HUES64 (cell line): Measurements from ENCODE around the gene BANP.

Experiments
- H3K27ac ChIP-seq: 2 replicates; pipeline ENCODE4 v1.7.0; 2013; ENCODE audit warnings: low read depth, low read length, inconsistent platforms
- H3K27me3 ChIP-seq: 2 replicates; pipeline ENCODE4 v1.6.1; 2013; ENCODE audit warnings: mild to moderate bottlenecking, low read length; ENCODE audit not compliant: insufficient read depth
- H3K36me3 ChIP-seq: 2 replicates; pipeline ENCODE4 v1.6.1; 2013; ENCODE audit warnings: mild to moderate bottlenecking, low read length; ENCODE audit not compliant: insufficient read depth
- H3K4me1 ChIP-seq: 2 replicates; pipeline ENCODE4 v1.6.1; 2013; ENCODE audit warnings: mild to moderate bottlenecking, low read length, moderate library complexity; ENCODE audit not compliant: insufficient read depth
- H3K4me3 ChIP-seq: 2 replicates; pipeline ENCODE4 v1.5.1; 2013; ENCODE audit warnings: mild to moderate bottlenecking, low read length, moderate library complexity
- H3K9ac ChIP-seq: 2 replicates; pipeline ENCODE4 v1.6.1; 2013; ENCODE audit warnings: mild to moderate bottlenecking, low read depth, low read length
- H3K9me3 ChIP-seq: 2 replicates; pipeline ENCODE4 v1.6.1; 2013; ENCODE audit warnings: low read depth, low read length; ENCODE audit not compliant: insufficient read depth
- WGBS: fragments of 150-250, 120-280 bp; methylation state at CpG from one replicate; pipeline ENCODE4 v1.1.7; 2013; ENCODE audit warnings: missing lambda C conversion rate; 5-methylcytosine and 5-hydroxymethylcytosine counted together

The BANP gene

DNA sequence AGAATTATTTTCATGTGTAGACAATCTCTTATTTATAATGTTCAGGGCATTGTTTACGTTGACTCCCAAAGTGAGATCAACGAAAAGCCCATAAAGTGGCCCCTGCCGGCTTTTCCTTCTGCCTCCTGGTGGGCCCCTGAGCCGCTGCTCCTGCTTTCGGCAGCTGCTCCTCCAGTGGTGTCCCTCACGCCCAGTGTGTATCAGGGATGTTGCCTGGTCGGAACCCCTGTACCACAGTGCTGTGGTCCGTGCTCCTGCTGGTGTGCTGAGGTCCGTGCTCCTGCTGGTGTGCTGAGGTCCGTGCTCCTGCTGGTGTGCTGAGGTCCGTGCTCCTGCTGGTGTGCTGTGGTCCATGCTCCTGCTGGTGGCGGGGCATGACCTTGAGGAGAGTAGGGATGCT lies 107.6 kb downstream of the BANP start:
- Histone ChIP-seq H3K4me1 (no peaks in the 10 kb centered on the region), H3K9ac (no peak overlapping the region), H3K27ac (no peak overlapping the region), H3K27me3 (no peaks in the 10 kb centered on the region), H3K9me3 (no peaks in the 10 kb centered on the region), H3K36me3 (peaks cover 15% of the 10 kb centered on the region), H3K4me3 (no peak overlapping the region)
- WGBS = 95% methylated on average over 12 of the region's 12 CpGs

DNA sequence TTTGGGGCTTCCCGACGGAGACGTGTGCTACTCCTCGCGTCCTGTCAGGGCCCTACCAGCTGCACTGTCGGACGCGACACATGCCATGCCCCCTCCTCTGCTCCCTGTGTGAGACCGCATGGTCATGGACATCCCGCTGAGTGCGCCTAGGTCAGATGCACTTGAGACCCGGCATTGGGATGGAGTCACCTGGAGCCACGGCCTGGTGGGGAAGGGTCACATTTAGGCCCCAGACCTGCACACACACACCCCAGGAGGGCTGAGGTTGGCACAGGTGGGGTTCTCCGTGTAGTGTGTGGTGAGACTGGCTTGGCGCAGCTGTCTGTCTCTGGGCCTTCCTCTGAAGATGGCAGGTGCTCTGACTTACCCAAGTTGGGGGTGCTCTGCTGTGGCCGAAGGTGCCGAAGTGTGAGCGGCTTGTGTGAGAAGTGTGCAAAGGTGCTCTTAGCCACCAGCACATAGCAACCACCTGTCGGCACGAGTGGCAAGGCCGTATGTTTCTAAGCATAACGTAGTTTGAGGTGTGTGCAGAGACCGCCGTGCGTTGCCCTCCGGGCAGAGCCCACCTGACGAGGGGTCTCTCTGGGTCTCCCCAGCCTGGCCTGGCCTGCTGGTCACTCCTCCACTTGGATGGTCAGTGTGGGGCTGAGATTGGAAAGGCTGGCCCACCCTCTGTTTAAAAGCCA lies 108.6 kb downstream of the BANP start:
- WGBS = 96% methylated on average over 27 of the region's 27 CpGs
- no peak overlapping the region for H3K27ac ChIP-seq
- H3K4me1 ChIP-seq = no peaks in the 10 kb centered on the region
- H3K27me3 ChIP-seq = no peaks in the 10 kb centered on the region
- no peak overlapping the region for H3K4me3 ChIP-seq
- no peak overlapping the region for H3K9ac ChIP-seq
- no peaks in the 10 kb centered on the region for H3K9me3 ChIP-seq
- peaks cover 15% of the 10 kb centered on the region for H3K36me3 ChIP-seq

DNA sequence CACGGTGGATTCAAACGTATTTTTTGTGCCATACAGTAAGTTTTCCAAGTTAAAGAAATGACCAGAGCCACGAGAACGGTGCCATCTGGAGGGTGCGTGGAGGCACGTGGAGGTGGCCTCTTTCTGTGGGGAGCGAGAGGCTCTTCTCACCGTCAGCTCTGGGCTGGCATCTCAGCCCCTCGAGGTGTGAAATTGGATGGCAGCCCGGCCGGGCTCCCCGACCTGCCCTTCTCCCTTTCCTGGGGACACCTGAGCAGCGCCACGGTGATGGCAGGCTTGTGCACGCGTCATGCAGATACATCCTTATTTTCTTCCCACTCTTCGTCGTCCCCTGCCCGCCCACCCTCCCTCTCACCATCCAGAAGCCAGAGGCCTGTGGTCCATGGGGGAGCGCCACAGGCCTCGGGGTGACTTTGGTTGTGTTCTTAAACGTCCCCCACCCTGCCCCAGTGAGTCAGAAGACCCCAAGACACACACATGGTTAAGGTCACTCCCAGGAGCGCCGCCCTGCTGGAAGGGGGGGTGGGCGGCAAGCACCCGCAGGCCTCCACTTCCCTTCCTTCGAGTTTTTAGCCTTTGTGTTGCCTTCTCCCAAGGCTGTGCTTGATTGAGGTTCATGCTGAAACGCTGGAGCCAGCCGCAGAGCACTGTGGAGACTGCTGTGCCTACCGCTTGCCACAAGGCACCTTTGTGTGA lies 109.4 kb downstream of the BANP start:
- peaks cover 12% of the 10 kb centered on the region for H3K36me3 ChIP-seq
- H3K4me3 ChIP-seq = no peak overlapping the region
- WGBS = 96% methylated on average over 29 of the region's 30 CpGs
- H3K27me3 ChIP-seq = no peaks in the 10 kb centered on the region
- H3K9me3 ChIP-seq = no peaks in the 10 kb centered on the region
- no peaks in the 10 kb centered on the region for H3K4me1 ChIP-seq
- H3K27ac ChIP-seq = no peak overlapping the region
- no peak overlapping the region for H3K9ac ChIP-seq

DNA sequence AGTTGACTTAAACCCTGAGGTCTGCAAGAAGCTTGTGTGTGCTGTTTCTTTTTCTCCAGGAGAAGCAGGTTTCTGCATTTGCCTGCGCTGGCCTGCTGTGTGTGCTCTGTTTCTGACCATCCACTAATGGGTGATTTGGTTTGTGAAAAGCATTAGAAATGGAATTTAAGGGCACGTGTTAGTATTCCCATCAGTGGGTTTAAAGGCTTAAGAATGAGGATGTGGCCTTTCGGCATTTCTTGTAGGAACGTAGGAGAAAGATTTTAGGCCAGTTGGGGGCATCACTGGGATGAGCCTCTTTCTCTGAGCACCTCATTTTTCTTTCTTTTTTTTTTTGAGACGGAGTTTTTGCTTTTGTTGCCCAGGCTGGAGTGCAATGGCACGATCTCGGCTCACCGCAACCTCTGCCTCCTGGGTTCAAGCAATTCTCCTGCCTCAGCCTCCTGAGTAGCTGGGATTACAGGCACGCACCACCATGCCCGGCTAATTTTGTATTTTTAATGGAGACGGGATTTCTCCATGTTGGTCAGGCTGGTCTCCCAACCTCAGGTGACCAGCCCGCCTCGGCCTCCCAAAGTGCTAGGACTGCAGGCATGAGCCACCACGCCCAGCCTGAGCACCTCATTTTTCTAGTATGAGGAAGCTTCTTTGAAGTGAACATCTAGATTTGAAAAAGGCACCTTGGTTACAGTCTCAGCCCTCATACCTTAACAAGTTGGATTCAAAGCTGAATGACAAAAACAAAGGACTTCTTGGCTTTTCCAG lies 110.3 kb downstream of the BANP start:
- Histone ChIP-seq H3K9ac (no peak overlapping the region), H3K27ac (no peak overlapping the region)
- WGBS = 91% methylated on average over 14 of the region's 14 CpGs

DNA sequence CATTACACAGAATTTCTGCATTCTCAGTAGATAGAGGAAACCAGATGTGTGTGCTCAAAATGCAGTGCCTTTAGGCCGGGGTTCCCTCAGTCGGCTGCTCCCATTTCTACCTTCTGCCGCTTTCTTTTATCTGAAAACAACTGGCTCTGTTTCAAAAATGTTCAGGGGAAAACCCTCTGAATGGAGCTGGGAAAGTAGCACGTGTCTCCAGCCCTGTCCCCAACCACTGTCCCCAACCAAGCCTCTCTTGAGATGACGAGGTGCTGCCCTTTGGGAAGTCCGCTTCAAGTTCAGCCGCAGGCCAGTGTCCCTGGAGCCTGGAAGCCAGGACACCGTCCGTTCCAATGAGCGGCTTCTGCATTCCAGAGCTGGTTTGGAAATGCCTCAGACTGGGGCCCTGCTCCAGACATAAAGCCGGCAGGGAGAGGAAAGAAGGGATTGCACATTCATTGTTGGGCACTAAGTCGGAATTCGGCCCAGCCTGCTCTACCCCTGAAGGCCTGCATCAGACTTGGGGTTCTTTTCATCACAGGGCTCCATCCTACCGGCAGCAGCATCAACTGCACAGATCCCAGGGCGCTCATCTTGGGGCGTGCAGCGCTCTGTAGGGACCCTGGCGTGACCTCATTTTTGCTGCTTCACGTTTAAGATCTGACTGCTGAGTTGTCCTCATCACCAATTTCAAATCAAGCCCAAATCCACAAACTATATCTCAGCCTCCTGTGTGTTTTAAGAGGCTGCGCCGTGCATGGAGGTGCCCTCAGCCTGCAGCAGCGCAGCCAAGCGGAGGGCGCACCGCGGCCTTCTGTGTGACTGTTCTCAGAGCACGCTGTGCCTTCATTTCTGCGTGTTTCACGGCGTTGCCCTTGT lies 111.3 kb downstream of the BANP start:
- H3K4me3 ChIP-seq = no peak overlapping the region
- H3K9ac ChIP-seq = no peak overlapping the region
- H3K27me3 ChIP-seq = no peaks in the 10 kb centered on the region
- H3K4me1 ChIP-seq = no peaks in the 10 kb centered on the region
- no peaks in the 10 kb centered on the region for H3K9me3 ChIP-seq
- H3K27ac ChIP-seq = no peak overlapping the region
- WGBS = 91% methylated on average over 30 of the region's 30 CpGs
- H3K36me3 ChIP-seq = peaks cover 12% of the 10 kb centered on the region

More for the DNA sequence above, 110.3 kb downstream of the BANP start:
- no peaks in the 10 kb centered on the region for H3K9me3 ChIP-seq
- H3K36me3 ChIP-seq = peaks cover 12% of the 10 kb centered on the region
- no peaks in the 10 kb centered on the region for H3K27me3 ChIP-seq
- H3K4me3 ChIP-seq = no peak overlapping the region
- H3K4me1 ChIP-seq = no peaks in the 10 kb centered on the region

DNA sequence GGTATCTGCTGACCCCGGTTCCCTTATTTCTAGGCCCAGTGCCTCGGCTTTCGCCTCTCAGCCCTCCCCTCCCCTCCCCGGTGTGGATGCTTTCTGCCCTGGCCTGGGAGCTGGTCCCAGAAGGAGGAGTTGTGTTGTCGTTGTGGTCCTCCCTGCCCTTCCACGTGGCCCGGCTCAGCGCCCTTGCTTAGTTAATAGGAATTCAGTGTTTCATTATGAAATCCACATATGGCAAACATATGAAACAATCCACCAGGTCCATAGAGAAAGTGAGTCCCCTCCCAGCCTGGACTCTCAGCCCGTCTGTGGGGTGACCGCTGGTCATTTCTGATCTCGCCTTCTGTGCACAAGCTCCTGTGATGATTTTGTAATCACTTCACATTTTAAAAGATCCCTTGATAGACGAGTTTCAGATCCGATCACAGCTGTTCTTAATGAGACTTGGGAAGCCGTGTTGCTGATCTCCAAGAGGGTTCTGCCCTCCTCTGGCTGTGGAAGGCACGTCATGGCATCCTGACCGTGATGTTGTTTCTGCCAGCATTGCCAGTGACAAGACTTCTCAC lies 112.1 kb downstream of the BANP start:
- no peaks in the 10 kb centered on the region for H3K4me1 ChIP-seq

DNA sequence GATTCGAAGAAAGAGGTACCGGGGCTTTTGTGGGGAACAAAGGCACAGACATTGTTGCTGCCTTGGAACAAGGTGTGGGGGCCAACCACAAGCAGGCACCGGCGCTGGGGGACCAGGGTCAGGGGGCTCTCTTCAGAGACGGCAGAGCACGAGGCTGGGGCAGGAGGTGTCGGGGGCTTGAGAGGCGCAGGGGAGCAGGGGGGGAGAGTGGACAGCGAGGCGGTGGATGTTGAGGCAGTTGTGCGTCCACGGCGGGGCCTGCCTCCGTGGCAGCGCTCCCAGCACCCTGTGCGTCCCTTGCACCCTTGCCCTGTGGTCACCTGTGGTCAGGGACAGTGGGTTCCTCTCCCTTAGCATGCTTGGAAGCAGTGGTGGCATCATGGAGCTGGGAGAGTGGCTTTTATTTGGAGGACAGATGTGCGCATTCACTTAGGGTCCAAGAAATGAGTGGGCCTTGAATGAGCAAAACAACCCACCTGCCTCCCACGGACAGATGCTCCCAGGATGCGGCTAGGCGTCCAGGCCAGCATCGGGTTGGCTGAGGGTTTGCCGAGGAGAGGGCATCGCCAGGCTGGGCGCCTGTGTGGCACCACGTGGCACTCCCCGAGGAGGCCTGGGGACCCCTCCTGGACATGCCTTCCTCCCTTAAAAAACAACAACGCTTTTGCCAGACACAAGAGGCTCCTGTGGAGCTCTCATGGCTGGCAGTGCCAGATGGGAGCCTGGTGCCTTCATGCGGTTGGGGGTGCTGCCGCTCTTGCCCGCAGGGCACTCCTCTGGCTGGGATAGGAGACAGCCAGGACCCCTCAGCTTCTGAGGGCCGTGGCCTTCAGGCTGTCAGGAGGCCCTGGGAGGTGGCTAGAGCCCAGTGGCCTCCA lies 113.0 kb downstream of the BANP start:
- no peak overlapping the region for H3K27ac ChIP-seq
- H3K4me1 ChIP-seq = no peaks in the 10 kb centered on the region
- H3K4me3 ChIP-seq = no peak overlapping the region
- H3K36me3 ChIP-seq = peaks cover 8% of the 10 kb centered on the region
- no peaks in the 10 kb centered on the region for H3K27me3 ChIP-seq
- no peaks in the 10 kb centered on the region for H3K9me3 ChIP-seq
- 95% methylated on average over 31 of the region's 31 CpGs for WGBS
- H3K9ac ChIP-seq = no peak overlapping the region

More for the DNA sequence above, 112.1 kb downstream of the BANP start:
- H3K36me3 ChIP-seq = peaks cover 8% of the 10 kb centered on the region
- no peak overlapping the region for H3K27ac ChIP-seq
- WGBS = 95% methylated on average over 15 of the region's 16 CpGs
- no peaks in the 10 kb centered on the region for H3K9me3 ChIP-seq
- H3K27me3 ChIP-seq = no peaks in the 10 kb centered on the region
- H3K4me3 ChIP-seq = no peak overlapping the region
- H3K9ac ChIP-seq = no peak overlapping the region

DNA sequence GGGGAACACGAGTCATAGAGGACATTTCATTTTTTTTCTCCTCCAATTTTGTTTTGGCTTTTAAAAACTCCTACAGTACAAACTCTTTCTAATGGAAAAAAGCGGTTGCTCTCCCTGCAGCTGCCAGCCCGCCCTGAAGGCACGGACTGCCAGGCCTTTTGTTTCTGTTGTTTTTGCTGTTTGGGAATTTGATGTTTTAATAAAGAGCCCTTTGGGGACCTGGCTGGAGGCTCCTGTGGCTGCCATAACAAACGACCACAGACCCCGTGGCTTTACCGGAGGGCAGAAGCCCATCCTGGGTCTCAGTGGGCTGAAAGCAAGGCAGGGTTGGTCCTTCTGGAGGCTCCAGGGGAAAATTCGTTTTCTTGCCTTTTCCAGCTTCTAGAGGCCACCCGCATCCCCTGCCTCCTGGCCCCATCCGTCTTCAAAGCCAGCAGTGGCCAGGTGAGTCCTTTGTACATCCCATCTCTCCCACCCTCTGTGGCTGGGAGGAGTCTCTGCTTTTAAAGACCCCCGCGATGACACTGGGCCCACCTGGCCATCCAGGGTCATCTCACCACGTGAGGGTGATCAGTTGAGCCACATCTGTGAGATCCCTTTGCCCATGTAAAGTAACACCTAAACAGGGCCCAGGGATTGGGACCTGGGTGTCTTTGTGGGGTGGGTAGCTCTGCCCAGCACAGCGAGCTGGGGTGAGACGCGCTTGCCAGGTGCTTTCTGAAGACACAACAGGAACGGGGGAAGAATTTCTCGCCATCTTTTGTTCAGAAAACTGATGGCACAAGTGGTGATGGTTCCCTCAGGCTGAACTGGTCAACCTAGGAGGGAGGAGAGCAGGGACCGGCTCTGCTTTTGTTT lies 113.9 kb downstream of the BANP start:
- H3K27me3 ChIP-seq = no peaks in the 10 kb centered on the region
- no peak overlapping the region for H3K27ac ChIP-seq
- peaks cover 12% of the 10 kb centered on the region for H3K36me3 ChIP-seq
- H3K4me1 ChIP-seq = no peaks in the 10 kb centered on the region
- WGBS = 90% methylated on average over 19 of the region's 19 CpGs
- no peaks in the 10 kb centered on the region for H3K9me3 ChIP-seq
- H3K4me3 ChIP-seq = no peak overlapping the region
- no peak overlapping the region for H3K9ac ChIP-seq

DNA sequence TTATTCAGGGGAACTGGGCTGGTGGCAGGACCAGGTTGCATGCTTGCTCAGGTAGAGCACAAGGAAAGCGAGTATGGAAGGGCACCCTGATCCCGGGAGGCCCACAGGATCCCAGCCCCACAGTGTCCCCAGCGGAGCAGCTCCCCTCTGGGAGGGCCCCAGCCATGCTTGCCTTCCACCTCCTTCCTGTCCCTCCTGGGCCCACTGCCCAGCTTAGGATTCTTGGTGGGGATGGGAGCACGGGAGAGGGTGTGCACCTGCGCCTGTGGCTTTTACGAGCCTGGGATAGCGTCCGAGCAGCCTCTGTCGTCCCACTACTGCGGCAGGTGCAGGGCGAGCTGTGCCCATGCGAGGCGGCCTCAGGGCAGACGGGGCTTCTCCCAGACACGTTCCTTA lies 114.5 kb downstream of the BANP start:
- H3K9me3 ChIP-seq = no peaks in the 10 kb centered on the region
- no peak overlapping the region for H3K27ac ChIP-seq
- H3K4me1 ChIP-seq = no peaks in the 10 kb centered on the region
- H3K27me3 ChIP-seq = no peaks in the 10 kb centered on the region
- no peak overlapping the region for H3K9ac ChIP-seq
- H3K36me3 ChIP-seq = peaks cover 12% of the 10 kb centered on the region
- H3K4me3 ChIP-seq = no peak overlapping the region
- WGBS = 96% methylated on average over 15 of the region's 15 CpGs
